Suprapubic skin (tissue), 4 donors: ENCODE data around the gene PLXNB2. TPM values are rescaled to one million over a fixed set of nuclear protein-coding genes. Genes with fewer than 3 reads are reported as not detected.

Experiments
- DNase-seq, 2 donors: peaks; one replicate each; pipeline ENCODE4 v3.0.0-alpha.2; 2019; ENCODE audit warnings: low spot score in 2 of 2
- H3K27ac ChIP-seq: fragments of 200-600 bp; sonication (generic); one replicate; pipeline ENCODE4 v1.5.1; 2019
- H3K27me3 ChIP-seq: fragments of 200-600 bp; sonication (generic); one replicate; pipeline ENCODE4 v1.5.1; 2019
- H3K36me3 ChIP-seq: fragments of 200-600 bp; sonication (generic); one replicate; pipeline ENCODE4 v1.5.1; 2019
- H3K4me1 ChIP-seq: fragments of 200-600 bp; sonication (generic); one replicate; pipeline ENCODE4 v1.5.1; 2019
- H3K4me3 ChIP-seq: fragments of 200-600 bp; sonication (generic); one replicate; pipeline ENCODE4 v1.5.1; 2019; ENCODE audit warnings: mild to moderate bottlenecking
- H3K9me3 ChIP-seq: fragments of 200-600 bp; sonication (generic); one replicate; pipeline ENCODE4 v1.5.1; 2019
- CTCF ChIP-seq, 2 donors: fragments of 200-600 bp in 1 of 2; fragments of 450-650 bp in 1 of 2; sonication (generic) in 1 of 2; IDR thresholded peaks; one replicate each; pipeline ENCODE4 v1.5.1; 2016 to 2019; ENCODE audit warnings: antibody characterized with exemption in 2 of 2, mild to moderate bottlenecking in 1 of 2, moderate library complexity in 1 of 2
- EP300 ChIP-seq: sonication (generic); formaldehyde crosslinking; IDR thresholded peaks from one replicate; pipeline ENCODE4 v1.6.1; 2017; ENCODE audit warnings: antibody characterized with exemption
- POLR2A ChIP-seq, 2 donors: fragments of 450-650 bp; IDR thresholded peaks; one replicate each; pipeline ENCODE4 v1.6.1; 2017; ENCODE audit warnings: antibody characterized with exemption in 2 of 2, mild to moderate bottlenecking in 2 of 2, moderate library complexity in 2 of 2
- POLR2AphosphoS5 ChIP-seq, 3 donors: sonication (generic); formaldehyde crosslinking; IDR thresholded peaks; one replicate each; pipeline ENCODE4 v1.6.1; 2017; ENCODE audit warnings: antibody characterized with exemption in 3 of 3
- WGBS: methylation state at CpG from one replicate; pipeline ENCODE4 v1.1.5; 2018; 5-methylcytosine and 5-hydroxymethylcytosine counted together
- total RNA-seq, 4 donors: library from RNA; depleted of rRNA; stranded (reverse); fragments of >200 nt; gene quantifications; one replicate each; pipeline ENCODE4 v1.1.0, GENCODE V29; 2016

PLXNB2 gene
- total RNA-seq, 4 donors from 2014 or later, result 117 to 231 (median 192) TPM

GRCh38 chr22:50309601-50309991, 2.1 kb upstream of the PLXNB2 start:
- TF ChIP-seq EP300, result no peak
- no peak for TF ChIP-seq POLR2AphosphoS5 (IDR thresholded peaks at IDR 0.05)
- TF ChIP-seq CTCF (IDR thresholded peaks at IDR 0.05), result no peak
- H3K9me3 ChIP-seq, result no peaks in the 10 kb centered on the region
- H3K27me3 ChIP-seq, result no peaks in the 10 kb centered on the region
- 89% methylated on average over 7 of the region's 7 CpGs for WGBS
- no peaks in the 10 kb centered on the region for H3K36me3 ChIP-seq
- peaks cover 44% of the 10 kb centered on the region for H3K4me1 ChIP-seq
- no peak for DNase-seq
- H3K4me3 ChIP-seq, result no peak overlapping the region
- peak overlapping the region; percentile 71 for H3K27ac ChIP-seq

- TF ChIP-seq POLR2AphosphoS5 (IDR thresholded peaks at IDR 0.05) (no peak), POLR2A (IDR thresholded peaks at IDR 0.05) (no peak), EP300 (no peak), CTCF (IDR thresholded peaks at IDR 0.05) (no peak)
- Histone ChIP-seq H3K36me3 (no peaks in the 10 kb centered on the region), H3K27me3 (no peaks in the 10 kb centered on the region), H3K4me3 (no peak overlapping the region), H3K4me1 (peaks cover 46% of the 10 kb centered on the region), H3K27ac (peak overlapping the region; percentile 71), H3K9me3 (no peaks in the 10 kb centered on the region)
- no peak for DNase-seq
- 46% methylated on average over 3 of the region's 9 CpGs for WGBS
Observed at GRCh38 chr22:50308986-50309600, 1.6 kb upstream of the PLXNB2 start.

- TF ChIP-seq POLR2A (IDR thresholded peaks at IDR 0.05) (no peak), CTCF (IDR thresholded peaks at IDR 0.05) (no peak), EP300 (no peak), POLR2AphosphoS5 (IDR thresholded peaks at IDR 0.05) (no peak)
- no peaks in the 10 kb centered on the region for H3K36me3 ChIP-seq
- H3K4me3 ChIP-seq, result no peak overlapping the region
- 45% methylated on average over 5 of the region's 7 CpGs for WGBS
- H3K9me3 ChIP-seq, result no peaks in the 10 kb centered on the region
- peak overlapping the region; percentile 71 for H3K27ac ChIP-seq
- H3K4me1 ChIP-seq, result peaks cover 50% of the 10 kb centered on the region
- no peaks in the 10 kb centered on the region for H3K27me3 ChIP-seq
- no peak for DNase-seq
Observed at GRCh38 chr22:50308597-50308935, 1.1 kb upstream of the PLXNB2 start.

GRCh38 chr22:50307890-50308596, 597 bp upstream of the PLXNB2 start:
- no peaks in the 10 kb centered on the region for H3K36me3 ChIP-seq
- H3K27me3 ChIP-seq, result no peaks in the 10 kb centered on the region
- H3K9me3 ChIP-seq, result no peaks in the 10 kb centered on the region
- WGBS, result 36% methylated on average over 8 of the region's 19 CpGs
- peaks cover 55% of the 10 kb centered on the region for H3K4me1 ChIP-seq
- H3K27ac ChIP-seq, result peak overlapping the region; percentile 71
- H3K4me3 ChIP-seq, result peak overlapping the region; percentile 2
- no peak for TF ChIP-seq EP300
- TF ChIP-seq POLR2A (IDR thresholded peaks at IDR 0.05), result no peak
- TF ChIP-seq CTCF (IDR thresholded peaks at IDR 0.05), result no peak
- DNase-seq, result no peak

- Histone ChIP-seq H3K27ac (peak overlapping the region; percentile 96), H3K4me3 (peak overlapping the region; percentile 94), H3K9me3 (no peaks in the 10 kb centered on the region), H3K36me3 (no peaks in the 10 kb centered on the region), H3K27me3 (no peaks in the 10 kb centered on the region), H3K4me1 (peaks cover 75% of the 10 kb centered on the region)
- TF ChIP-seq POLR2AphosphoS5 (IDR thresholded peaks at IDR 0.05), result peak in 2 of 3 donors; percentile 68 to 83
- no peak for TF ChIP-seq EP300
- peak; percentile 90 to 91 for DNase-seq
- WGBS, result 2% methylated on average over 14 of the region's 21 CpGs
Observed at GRCh38 chr22:50305923-50306566, 1.4 kb downstream of the PLXNB2 start.
